GM18868 (cell line): ENCODE data around the gene CYP46A1.

Experiments
- ATAC-seq: cut with Tn5 transposase; IDR thresholded peaks from one replicate; pipeline ENCODE4 v1.9.1; 2021; ENCODE audit warnings: mild to moderate bottlenecking, moderate library complexity; ENCODE audit not compliant: unreplicated experiment

CYP46A1 gene

DNA sequence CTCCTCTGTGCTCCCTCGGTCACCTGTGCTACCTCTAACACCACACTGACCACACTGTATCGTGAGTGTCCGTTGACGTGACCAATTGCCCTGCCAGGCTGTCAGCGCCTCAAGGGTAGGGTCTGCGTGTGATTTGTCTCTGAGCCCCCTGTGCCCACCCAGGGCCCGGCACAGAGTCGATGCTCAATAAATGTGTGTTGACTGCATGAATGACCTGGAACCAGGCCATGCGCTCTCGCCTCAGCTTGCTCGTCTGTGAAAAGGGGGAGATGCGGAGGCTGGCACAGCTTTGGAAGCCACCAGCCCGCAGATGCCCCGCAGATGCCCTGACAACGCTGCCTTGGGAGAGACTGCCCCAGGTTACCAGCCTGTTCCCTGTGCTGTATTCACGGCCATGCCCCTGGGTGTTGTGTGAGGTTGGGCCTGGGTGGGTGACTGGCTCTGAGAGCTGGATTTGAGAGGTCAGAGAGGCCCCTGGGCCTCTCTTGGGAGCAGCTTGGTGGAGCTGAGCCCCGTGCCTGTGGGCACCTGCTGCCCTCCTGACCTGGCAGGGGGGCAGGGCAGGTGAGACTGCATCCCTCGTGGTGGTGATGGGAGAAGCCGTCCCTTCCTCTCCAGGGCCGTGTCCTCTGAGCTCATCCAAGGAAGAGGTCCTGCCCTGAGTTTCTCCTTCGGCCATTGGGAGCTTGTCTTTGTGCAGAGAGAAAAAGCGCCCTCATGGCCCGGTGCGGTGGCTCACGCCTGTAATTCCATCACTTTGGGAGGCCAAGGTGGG, 43.2 kb downstream of the CYP46A1 start:
- ATAC-seq = no peak

DNA sequence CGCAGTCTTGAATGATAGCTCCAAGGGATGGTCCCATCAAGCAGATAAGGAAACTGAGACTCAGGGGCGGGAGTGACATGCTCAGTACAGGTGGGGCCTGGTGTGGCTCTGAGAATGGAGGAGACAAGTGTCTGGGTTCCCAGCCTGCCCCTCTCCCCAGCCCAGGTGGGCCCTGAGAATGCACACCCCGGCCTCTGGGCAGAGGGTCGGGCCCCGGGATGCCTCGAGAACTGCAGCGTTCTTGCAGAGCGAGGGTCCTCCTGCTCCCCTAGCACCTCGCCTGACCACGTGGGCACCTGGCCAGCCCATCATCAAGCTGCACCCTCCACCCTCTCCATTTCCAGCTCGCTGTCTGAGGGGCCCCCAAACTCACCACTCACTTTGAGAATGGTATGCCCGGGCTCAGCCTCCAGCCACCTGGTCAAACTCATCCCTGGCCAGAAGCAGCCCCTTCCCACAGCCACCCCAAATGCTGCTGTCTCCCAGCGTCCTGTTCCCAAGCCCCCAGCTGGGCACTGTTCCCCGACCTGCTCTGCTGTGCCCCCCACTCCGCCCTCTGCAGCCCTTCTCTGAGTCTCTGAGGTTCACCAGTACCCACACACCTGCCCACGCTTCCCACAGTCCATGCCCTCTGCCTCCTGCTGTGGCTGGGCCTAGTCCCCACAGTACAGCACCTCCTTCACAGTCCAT, 44.3 kb downstream of the CYP46A1 start:
- ATAC-seq = no peak

DNA sequence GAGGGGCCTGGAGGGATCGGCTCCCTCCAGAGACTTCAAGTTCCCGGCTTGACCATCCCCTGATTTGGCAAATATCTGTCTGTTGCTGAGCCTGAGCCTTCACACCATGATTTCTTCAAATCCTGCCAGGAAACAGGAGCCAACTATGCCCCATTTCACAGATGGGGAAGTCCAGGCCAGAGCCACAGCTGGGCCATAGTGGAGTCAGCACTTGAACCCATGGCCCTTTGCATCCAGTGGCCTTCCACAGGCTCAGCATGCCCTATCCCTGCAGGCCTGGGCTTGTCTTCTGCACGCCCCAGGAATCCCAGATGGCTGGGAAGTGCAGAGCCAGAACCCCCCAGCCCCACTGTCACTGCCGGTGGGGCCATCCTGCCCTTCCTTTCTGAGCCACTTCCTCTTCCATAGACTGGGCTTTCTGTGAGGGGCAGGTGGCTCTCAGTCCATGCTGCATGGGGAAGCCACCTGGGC, 44.9 kb downstream of the CYP46A1 start:
- ATAC-seq = no peak

DNA sequence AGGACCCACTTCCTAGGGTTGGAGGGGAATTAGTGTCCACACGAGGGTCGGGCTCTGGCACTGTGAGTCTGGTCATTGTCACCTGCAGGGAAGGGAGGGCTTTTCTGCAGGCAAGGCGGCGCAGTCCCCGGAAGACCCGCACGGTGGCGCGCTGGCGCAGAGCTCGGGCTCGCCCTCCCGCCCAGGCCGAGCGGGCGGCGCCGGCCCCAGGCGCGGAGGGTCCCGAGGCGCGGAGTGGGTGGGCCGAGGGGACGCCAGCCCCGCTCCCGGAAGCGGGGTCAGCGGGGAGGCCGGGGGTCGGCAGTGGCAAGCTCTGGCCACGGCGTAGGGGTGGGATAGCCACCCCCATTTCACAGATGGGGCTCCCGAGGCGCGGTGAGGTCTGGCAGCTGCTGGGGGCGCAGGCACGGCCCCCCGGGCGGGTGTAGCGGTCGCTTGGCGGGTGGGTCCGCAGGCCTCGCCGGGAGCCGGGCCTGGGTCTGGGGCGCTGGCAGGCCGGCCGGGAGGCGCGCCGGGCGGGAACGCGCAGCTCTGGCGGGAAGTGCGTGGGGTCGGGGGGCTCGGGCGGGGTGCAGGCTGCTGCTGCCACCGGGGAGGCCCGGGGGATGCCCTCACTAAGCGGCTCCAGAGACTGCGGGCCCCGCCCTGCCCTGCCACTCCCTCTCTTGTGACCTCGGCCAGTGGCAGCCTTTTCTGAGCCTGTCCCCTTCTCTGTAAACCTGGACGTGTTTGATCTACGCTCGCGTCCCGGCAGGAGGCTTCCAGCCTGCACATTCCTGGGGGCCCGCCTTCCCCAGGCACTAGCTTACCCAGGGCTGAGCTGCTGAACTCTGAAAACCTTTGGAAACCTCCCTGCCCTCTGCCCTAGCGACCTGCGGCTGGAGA, 46.1 kb downstream of the CYP46A1 start:
- peak; percentile 81 for ATAC-seq

DNA sequence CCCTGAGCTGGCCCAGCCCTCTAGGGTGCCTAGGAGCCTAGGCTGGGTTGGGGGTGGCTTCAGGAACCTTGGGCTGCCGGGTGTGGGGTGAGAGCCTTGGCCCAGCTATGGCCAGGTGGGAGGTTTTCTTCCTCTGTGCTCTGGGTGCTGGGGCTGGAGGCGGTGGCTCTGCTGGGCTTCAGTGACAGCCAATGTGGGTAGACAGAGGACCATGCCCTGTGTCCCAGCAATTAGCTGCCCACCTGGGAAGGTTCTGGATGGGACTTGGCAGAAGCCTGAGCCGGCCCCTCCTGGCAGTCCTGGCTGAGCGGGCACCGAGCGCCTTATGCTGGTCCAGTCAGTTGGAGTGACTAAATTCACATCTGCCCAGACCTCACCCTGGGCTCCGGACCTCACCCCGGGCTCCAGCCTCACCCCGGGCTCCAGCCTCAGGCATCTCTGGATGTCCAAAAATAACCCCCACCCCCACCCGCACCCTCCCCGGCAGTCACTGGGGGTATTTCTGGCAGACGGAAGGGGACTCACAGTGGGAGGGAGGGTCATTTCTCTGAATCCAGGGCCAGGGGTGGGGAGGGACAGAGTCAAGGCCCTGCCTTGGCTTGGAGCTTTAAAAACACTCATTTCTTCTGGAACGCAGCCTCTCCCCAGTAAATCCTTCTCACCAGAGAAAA, 46.9 kb downstream of the CYP46A1 start:
- ATAC-seq = no peak

DNA sequence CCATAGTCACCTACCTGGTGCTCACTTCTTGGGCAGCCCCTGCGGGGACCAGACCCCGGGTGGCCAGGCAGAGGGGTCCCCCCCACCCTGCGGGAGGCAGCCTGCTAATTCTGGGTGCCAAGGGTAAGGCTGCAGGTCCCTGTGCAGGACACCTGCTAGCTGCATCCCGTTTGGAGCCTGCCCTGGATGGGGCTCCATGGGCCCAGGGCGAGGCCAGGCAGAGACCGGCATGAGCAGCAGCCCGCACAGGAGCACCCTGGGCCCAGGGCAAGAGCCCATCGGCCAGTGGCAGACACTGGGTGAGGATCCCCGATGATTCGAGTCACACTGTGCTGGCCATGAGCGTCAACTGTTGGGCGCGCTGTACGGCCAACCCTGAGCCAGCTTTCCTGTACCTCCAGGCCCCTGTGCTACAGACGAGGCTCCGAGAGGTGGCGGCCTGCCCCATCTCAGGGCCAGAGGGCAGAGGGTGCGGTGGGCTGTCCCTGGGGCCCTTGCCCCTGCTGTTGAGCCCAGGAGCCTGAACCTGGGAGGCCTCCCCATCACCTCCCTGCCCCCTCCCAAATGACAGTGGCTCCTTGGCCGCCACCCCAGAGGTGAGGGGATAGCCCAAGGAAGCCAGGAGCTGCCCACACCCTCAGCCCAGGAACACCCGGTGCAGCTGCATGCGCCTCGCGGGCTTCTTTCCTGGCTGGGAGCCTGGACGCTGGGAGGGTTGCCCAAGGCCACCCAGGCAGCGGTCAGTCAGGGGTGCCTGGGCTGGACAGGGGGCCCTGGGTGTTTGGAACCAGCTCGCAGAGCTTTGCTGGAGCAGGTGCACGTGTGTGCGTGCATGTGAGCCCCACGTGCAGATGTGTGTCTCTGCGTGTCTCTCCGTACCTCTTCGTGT, 47.7 kb downstream of the CYP46A1 start:
- ATAC-seq = no peak

DNA sequence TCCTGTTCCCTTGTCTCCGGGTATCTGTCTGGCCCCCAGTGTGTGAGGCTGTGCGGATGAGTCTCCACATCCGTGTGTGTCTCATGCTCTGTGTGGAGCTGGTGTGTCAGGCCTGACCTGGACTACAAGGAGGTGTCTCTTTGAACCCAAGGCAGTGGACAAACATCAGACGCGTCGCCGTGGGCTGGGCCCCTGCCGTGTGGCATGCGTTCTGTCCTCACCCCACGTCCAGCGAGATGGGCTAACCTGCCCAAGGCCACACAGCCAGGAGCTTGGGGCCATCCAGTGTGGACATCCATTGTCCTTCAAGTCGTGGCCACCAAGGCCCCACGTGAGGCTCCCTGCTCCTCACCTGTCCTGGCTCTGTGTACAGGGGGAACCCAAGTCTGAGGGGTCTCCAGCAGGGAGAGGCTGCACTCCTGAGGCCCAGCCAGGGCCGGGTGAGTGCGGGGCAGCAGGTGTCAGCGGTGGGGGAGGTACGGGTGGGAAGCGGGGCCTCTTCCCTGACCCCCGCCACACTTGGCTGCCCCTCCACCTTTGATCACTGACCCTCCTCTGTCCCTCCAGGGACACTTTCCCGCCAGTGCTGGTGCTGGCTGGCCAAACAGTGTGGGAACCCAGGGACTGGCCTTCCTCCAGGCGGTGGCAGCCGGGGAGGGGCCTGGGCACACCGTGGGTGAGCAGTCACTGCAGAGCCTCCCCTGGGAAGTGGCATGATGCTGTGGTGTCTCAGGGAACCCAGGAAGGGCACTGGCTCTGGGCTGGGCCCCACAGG, 48.5 kb downstream of the CYP46A1 start:
- no peak for ATAC-seq

DNA sequence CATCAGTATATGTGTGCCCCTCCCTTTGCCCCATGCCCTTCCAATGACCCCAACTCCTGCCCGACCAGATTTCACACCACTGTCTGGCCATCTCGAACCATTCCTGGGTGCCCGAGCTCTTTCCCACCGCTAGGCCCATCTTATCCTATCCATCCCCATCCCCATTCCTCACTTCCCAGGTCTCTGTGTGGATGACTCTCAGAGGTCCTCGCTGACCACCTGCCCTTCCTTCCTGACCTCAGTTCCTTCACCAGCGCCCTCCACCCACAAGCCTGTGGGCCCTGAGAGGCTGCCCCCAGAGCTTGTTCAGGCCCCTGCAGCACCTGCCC, 49.1 kb downstream of the CYP46A1 start:
- no peak for ATAC-seq

DNA sequence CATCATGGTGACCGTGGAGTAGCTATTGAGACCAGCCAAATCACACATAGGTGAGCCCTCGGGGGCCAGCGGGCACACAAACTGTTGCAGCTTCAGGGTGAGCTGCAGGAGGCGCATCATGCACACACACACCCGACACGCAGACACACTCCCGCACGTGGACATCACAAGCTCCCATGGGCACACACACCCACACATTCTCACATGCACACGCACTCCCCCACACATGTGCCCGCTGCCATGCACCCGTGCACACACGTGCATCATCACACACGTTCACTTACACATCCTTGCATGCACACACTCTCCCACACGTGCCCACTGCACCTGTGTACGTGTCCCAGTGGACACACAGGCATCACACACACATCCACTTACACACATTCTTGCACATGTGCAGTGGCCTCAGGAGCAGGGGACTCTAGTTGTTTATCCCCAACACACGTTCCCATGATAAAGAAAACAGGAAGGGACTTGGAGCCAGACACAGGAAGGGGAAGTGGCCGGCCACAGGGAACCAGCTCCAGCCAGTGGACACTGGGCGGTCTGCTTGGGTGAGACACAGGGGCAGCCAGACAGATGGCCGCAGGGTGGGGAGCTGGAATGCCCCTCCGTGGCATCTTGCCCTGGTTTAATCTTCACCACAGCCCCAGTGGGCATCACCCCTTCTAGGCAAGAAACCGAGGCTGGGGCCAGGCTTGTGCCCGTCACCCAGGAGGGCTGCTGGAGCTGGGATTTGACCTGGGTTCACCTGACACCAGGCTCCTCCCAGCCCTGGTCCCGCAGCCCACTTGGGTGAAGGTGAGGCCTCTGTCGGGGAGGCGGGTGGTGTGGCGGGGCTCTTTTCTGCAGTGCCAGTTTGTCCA, 49.7 kb downstream of the CYP46A1 start:
- no peak for ATAC-seq

DNA sequence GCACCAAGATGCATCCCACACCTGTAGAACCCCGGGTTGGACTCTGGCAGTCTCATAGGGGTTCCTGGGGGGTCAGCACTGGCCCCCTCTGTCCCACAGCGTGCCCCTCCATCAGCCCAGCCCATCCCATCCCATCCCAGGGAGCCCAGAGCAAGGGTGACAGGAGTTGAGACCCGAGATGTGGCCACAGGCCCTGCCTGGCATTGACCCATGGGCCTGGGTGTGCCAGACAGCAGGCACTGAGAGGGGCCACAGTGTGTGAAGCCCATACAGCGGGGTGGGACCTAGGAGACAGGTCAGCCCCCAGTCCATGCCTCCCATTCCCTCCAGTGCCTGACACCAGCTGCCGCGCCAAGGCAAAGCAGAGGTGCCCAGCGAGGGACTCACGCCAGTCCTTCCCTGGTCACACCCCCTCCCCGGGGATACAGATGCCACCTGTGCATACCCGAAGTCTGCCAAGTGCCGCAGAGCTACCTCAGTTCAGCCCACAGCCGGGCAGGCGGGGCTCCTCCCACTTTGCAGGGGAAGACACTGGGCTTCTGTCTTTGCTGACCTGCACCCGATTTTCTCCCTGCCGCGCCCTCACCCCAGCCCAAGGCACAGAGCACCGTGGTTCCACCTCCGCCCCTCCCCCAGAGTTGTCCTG, 50.4 kb downstream of the CYP46A1 start:
- ATAC-seq = no peak

DNA sequence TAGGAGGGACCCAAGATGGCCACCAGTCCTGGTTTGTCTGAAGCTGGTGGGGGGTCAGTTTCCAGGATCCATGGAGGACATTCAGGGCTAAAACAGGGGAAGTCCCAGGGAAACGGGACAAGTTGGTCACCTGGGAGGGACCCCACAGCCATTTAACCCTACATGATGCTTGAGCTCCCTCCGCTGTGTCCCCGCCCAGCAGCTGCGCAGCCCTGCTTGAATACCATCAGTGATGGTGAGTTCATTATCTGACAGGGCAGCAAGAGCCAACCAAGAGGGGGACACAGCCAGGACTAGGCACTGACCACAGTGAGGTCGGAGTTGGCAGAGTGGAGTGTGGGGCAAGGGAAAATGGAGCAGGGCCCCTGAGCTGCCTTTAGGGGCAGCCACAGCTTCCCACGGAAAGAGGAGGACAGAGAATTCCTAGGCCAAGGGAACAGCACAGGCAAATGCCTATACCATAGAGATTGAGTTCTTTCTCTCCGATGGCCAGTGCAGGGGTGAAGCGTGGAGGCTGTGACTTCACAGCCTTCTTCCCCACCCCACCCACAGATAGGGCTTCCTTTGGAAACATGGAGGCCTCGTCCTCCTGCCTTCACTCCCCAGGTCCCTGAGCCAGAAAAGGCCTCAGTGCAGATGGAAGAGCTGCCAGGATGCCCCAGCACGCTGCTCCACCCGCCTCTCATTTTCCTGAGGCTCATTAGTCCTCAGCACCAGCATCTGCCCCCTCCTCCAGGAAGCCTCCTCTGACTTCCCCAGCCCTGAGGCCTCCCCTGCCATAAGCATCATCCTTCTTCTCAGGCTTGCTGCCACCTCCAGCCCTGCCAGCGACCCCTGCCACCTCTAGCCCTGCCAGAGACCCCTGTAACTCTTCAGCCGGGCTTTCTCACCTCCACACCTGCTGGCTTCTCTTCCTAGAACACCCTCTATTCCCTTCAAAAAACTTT, 51.4 kb downstream of the CYP46A1 start:
- no peak for ATAC-seq

DNA sequence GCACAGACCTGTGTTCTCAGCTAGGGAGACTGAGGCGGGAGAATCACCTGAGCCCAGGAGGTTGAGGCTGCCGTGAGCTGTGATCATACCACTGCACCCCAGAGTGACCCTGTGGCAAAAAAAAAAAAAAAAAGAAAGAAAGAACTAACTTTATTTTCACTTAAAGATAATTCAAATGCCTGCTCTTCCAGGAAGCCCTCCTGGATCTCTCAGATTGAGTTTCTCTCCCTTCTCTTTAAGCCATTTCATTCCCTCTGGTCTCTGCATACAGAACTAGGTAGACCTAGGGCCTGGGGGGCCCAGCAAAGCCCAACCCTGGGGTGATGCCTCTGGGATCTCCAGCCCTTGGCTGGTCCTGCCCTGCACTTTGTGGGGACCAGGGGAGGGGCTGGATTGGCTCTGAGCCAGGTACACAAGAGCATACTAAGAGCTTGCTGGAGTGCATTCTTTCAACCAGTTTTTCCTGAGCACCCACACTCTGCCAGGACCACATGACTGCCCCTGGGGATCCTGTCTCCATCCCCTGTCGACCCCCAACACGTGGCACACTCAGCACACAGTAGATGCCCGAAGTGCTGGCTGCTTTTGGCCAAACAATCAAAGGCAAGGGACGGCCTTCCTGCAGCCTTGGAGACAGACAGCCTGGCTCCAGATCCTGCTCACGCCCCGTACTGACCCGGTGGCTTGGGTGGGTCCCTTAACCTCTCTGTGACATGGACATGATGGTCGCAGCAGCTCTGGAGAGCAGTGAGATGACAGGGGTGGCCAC, 52.7 kb downstream of the CYP46A1 start:
- ATAC-seq = no peak

DNA sequence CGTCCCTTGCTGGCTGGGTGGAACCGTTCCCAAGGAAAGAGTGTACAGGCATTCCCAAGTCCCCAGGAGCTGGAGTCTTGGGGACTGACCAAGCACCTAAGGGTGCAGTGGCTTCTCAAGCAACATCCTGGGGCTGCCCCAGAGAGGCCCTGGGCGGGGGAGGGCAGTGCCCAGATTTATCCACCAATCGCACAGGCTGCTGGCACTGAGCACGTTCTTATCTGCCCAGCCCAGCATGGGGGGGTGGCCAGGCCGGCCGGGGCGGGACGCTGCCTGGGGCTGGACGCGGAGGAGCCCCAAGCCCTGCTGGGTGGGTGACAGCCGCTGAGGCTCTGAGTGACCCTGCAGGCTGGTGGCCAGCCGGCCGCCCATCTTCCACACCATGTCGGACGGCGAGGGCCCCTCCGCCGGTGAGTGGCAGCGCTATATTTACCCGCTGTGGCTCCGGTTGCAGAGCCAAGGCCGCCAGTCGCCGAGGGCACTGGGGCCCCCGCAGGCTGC, 53.4 kb downstream of the CYP46A1 start:
- ATAC-seq = no peak

DNA sequence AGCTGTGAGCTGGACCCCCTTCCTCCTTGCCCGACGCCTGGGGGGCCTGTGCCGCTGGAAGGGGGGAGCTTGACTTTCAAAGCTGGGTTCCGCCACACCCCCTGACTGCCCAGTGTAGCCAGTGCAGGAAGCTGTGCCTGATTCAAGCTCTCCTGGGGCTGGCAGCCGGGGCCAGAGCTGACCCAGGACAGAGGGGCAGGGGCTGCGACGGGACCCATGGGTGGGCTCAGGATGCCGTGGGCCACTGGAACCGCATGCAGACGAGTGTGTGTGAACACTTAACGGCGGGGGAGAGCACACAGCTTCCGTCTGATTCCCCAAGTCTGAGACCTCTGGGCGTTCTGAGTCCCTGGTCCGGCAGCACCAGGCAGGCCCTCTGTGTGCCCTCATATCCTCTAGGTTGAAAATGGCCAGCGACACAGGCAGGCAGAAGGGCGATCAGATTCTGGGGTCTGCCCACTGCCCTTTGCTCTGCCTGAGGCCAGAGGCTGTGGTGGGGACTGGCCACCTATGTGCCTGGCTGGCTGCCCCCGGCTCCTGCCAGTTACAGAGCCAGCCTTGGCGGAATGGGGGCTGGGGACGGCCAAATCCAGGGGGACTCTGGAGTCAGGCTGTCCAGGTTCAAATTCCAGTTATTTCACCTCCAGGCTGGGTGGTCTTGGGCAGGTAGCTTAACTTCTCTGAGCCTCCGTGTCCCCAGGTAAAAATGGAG, 54.0 kb downstream of the CYP46A1 start:
- no peak for ATAC-seq

DNA sequence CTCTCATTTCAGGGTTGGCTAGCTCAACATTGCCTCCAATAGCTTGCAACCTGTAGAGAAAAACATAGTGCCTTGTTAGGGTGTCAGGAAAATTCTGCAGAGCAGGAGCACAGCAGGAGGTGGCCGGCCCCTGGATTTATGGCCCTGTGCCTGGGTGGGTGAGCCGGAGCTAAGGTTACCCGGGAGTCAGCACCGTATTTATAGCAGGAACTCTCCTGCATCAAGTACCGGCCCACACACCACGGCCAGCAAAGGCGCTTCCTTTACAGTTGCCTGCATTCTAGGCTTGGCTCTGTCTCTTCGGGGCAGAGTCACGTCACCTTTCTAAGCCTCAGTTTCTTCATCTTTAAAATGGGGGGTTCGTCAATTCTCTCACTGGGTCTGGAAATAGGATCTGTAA, 56.3 kb downstream of the CYP46A1 start:
- ATAC-seq = no peak
